HG03571 (cell line): ENCODE measurements around the gene MACROD2.

ENCODE experiments used
- ATAC-seq: cut with Tn5 transposase; IDR thresholded peaks from one replicate; pipeline ENCODE4 v1.9.1; 2021; ENCODE audit not compliant: unreplicated experiment

Gene MACROD2

GRCh38 chr20:14838663-14839628 lies 843.6 kb downstream of the MACROD2 start:
- ATAC-seq: peak; percentile 87

- no peak for ATAC-seq
Measured at GRCh38 chr20:14845199-14846160, 850.2 kb downstream of the MACROD2 start.

- no peak for ATAC-seq
Measured at GRCh38 chr20:14848806-14849205, 853.5 kb downstream of the MACROD2 start.

- ATAC-seq: no peak
Measured at GRCh38 chr20:14853079-14853478, 857.8 kb downstream of the MACROD2 start.

- no peak for ATAC-seq
Measured at GRCh38 chr20:14855171-14855570, 859.9 kb downstream of the MACROD2 start.

- no peak for ATAC-seq
Measured at GRCh38 chr20:14859627-14860026, 864.3 kb downstream of the MACROD2 start.

- ATAC-seq: peak; percentile 59
Measured at GRCh38 chr20:14860410-14860814, 865.1 kb downstream of the MACROD2 start.

- no peak for ATAC-seq
Measured at GRCh38 chr20:14861028-14861699, 865.8 kb downstream of the MACROD2 start.

- ATAC-seq: no peak
Measured at GRCh38 chr20:14865169-14865568, 869.9 kb downstream of the MACROD2 start.

GRCh38 chr20:14865731-14866130 lies 870.4 kb downstream of the MACROD2 start:
- no peak for ATAC-seq

GRCh38 chr20:14866841-14867514 lies 871.7 kb downstream of the MACROD2 start:
- no peak for ATAC-seq

- ATAC-seq: no peak
Measured at GRCh38 chr20:14877301-14878028, 882.1 kb downstream of the MACROD2 start.

GRCh38 chr20:14878676-14879019 lies 883.3 kb downstream of the MACROD2 start:
- ATAC-seq: no peak

GRCh38 chr20:14879020-14879697 lies 883.8 kb downstream of the MACROD2 start:
- ATAC-seq: no peak

- ATAC-seq: no peak
Measured at GRCh38 chr20:14879839-14880238, 884.5 kb downstream of the MACROD2 start.

- ATAC-seq: no peak
Measured at GRCh38 chr20:14881518-14881917, 886.2 kb downstream of the MACROD2 start.

- no peak for ATAC-seq
Measured at GRCh38 chr20:14882157-14882556, 886.8 kb downstream of the MACROD2 start.

- no peak for ATAC-seq
Measured at GRCh38 chr20:14882846-14883245, 887.5 kb downstream of the MACROD2 start.

- no peak for ATAC-seq
Measured at GRCh38 chr20:14883324-14883723, 888.0 kb downstream of the MACROD2 start.
